Measurements from ENCODE around the gene MRPL36. TPM values are rescaled to one million over a fixed set of nuclear protein-coding genes. Genes with fewer than 3 reads are reported as not detected.

Gene MRPL36
- total and polyA plus RNA-seq, 2 donors (not counting 1 experiment from before 2014, with no cell fraction given), result 47.9 to 54.8 TPM

DNA sequence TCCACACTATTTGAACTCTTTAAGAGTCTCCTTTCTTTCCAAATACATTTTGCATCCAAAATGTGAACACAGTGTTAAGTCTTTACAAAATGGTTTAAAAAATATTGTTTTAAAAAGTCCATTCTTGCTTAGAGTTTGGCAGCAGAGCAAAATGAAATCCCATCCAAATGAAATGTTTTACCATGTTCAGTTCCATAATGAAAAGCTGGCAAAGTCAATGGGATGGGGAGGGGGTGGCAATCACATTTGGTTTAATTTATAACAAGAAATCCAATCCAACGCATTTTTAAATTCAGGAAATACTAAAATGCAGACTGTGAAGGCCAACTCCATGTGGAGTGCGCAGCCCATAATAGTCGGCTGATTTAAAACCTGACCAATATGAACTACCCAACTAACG, 39.4 kb downstream of the MRPL36 start:
- H3K27me3 ChIP-seq (ENCODE audit: control insufficient read depth, insufficient read depth, low read length), result no peaks in the 10 kb centered on the region

DNA sequence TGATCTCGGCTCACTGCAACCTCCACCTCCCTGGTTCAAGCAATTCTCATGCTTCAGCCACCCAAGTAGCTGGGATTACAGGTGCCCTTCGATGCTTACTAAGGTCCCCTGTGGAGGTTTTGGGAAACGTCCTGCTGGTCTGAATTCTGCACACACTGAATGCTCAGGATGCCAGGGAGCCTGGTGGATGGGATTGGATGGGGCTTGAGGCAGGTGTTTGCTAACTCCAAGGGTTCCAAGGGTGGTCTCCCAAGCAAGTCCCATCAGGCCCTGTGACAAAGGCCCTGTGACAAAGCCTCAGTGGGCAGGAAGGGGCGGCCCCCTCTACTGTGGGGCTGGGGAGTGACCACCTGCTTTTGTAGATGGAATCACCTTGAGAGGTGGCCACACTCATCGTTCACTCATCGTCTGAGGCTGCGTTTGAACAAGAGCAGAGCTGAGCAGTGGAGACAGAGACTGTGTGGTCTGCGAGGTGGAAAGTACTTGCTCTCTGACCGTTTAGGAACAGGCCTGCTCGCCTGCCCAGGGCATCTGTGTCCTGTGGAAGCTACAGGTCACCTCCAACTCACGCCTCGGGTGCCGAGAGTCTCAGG, 40.2 kb downstream of the MRPL36 start:
- DNase-seq (ENCODE audit: low read depth in 2 of 2), result no peak
- TF ChIP-seq, protein P1, sequence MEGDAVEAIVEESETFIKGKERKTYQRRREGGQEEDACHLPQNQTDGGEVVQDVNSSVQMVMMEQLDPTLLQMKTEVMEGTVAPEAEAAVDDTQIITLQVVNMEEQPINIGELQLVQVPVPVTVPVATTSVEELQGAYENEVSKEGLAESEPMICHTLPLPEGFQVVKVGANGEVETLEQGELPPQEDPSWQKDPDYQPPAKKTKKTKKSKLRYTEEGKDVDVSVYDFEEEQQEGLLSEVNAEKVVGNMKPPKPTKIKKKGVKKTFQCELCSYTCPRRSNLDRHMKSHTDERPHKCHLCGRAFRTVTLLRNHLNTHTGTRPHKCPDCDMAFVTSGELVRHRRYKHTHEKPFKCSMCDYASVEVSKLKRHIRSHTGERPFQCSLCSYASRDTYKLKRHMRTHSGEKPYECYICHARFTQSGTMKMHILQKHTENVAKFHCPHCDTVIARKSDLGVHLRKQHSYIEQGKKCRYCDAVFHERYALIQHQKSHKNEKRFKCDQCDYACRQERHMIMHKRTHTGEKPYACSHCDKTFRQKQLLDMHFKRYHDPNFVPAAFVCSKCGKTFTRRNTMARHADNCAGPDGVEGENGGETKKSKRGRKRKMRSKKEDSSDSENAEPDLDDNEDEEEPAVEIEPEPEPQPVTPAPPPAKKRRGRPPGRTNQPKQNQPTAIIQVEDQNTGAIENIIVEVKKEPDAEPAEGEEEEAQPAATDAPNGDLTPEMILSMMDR (conservative IDR thresholded peaks at IDR 0.05 in 1 of 2, IDR thresholded peaks at IDR 0.05 in 1 of 2; ENCODE audit: low read depth in 1 of 2, low read length in 2 of 2), result no peak
- no peak for TF ChIP-seq EZH2 (IDR thresholded peaks at IDR 0.05; ENCODE audit: low read length, missing control alignments)

More for the DNA sequence above, 39.4 kb downstream of the MRPL36 start:
- Histone ChIP-seq H2AFZ (ENCODE audit: low read length) (no peak overlapping the region), H3K9me3 (ENCODE audit: control insufficient read depth, insufficient read depth, low read depth, low read length) (no peaks in the 10 kb centered on the region), H4K20me1 (ENCODE audit: control insufficient read depth, extremely low read depth, insufficient read depth, low read length) (no peaks in the 10 kb centered on the region), H3K36me3 (ENCODE audit: control insufficient read depth, insufficient read depth, low read length) (no peaks in the 10 kb centered on the region), H3K27ac (ENCODE audit: insufficient read depth, low read length) (no peak overlapping the region), H3K9ac (ENCODE audit: insufficient read depth, low read length) (no peak overlapping the region), H3K4me2 (ENCODE audit: extremely low read depth, insufficient read depth, low read length) (no peak overlapping the region), H3K79me2 (ENCODE audit: control insufficient read depth, insufficient read depth, low read length) (no peaks in the 10 kb centered on the region), H3K4me1 (ENCODE audit: control insufficient read depth, extremely low read depth, insufficient read depth, low read length) (no peaks in the 10 kb centered on the region), H3K4me3 (replicated peaks in 1 of 4; ENCODE audit: control extremely low read depth in 1 of 4, insufficient read depth in 1 of 4, low read depth in 3 of 4, low read length in 4 of 4) (no peak overlapping the region)
- no peak for DNase-seq (ENCODE audit: low read depth in 2 of 2)
- TF ChIP-seq, protein P1 (conservative IDR thresholded peaks at IDR 0.05 in 1 of 2, IDR thresholded peaks at IDR 0.05 in 1 of 2; ENCODE audit: low read depth in 1 of 2, low read length in 2 of 2), result no peak
- TF ChIP-seq EZH2 (IDR thresholded peaks at IDR 0.05; ENCODE audit: low read length, missing control alignments), result no peak

DNA sequence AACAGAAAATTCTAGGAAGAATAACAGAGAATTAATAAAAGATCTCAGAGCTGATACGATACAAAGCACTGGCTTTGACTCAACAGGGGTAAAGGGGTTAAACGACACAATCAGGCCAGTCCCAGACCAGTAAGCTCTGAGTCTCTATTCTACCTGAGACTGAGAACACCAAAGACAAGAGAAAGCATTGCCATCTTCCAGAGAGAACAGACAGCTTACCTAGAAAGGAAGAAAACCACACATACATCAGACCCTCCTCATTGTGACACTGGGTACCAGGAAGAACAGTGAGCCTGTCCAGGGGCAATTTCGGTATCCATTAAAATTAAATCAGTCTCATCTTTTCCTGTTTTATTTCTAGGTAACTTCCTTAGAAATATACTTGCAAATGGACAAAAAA, 41.1 kb downstream of the MRPL36 start:
- Histone ChIP-seq H3K4me1 (ENCODE audit: control insufficient read depth, extremely low read depth, insufficient read depth, low read length) (no peaks in the 10 kb centered on the region), H3K27ac (ENCODE audit: insufficient read depth, low read length) (no peak overlapping the region), H3K9me3 (ENCODE audit: control insufficient read depth, insufficient read depth, low read depth, low read length) (no peaks in the 10 kb centered on the region), H3K27me3 (ENCODE audit: control insufficient read depth, insufficient read depth, low read length) (no peaks in the 10 kb centered on the region), H3K79me2 (ENCODE audit: control insufficient read depth, insufficient read depth, low read length) (no peaks in the 10 kb centered on the region), H4K20me1 (ENCODE audit: control insufficient read depth, extremely low read depth, insufficient read depth, low read length) (no peaks in the 10 kb centered on the region), H3K4me2 (ENCODE audit: extremely low read depth, insufficient read depth, low read length) (no peak overlapping the region), H3K36me3 (ENCODE audit: control insufficient read depth, insufficient read depth, low read length) (no peaks in the 10 kb centered on the region), H3K4me3 (replicated peaks in 1 of 4; ENCODE audit: control extremely low read depth in 1 of 4, insufficient read depth in 1 of 4, low read depth in 3 of 4, low read length in 4 of 4) (no peak overlapping the region), H3K9ac (ENCODE audit: insufficient read depth, low read length) (no peak overlapping the region), H2AFZ (ENCODE audit: low read length) (no peak overlapping the region)
- no peak for TF ChIP-seq EZH2 (IDR thresholded peaks at IDR 0.05; ENCODE audit: low read length, missing control alignments)
- TF ChIP-seq, protein P1 (conservative IDR thresholded peaks at IDR 0.05 in 1 of 2, IDR thresholded peaks at IDR 0.05 in 1 of 2; ENCODE audit: low read depth in 1 of 2, low read length in 2 of 2), result no peak
- no peak for DNase-seq (ENCODE audit: low read depth in 2 of 2)

More for the DNA sequence above, 40.2 kb downstream of the MRPL36 start:
- Histone ChIP-seq H3K4me1 (ENCODE audit: control insufficient read depth, extremely low read depth, insufficient read depth, low read length) (no peaks in the 10 kb centered on the region), H2AFZ (ENCODE audit: low read length) (no peak overlapping the region), H3K4me3 (replicated peaks in 1 of 4; ENCODE audit: control extremely low read depth in 1 of 4, insufficient read depth in 1 of 4, low read depth in 3 of 4, low read length in 4 of 4) (no peak overlapping the region), H3K9me3 (ENCODE audit: control insufficient read depth, insufficient read depth, low read depth, low read length) (no peaks in the 10 kb centered on the region), H4K20me1 (ENCODE audit: control insufficient read depth, extremely low read depth, insufficient read depth, low read length) (no peaks in the 10 kb centered on the region), H3K36me3 (ENCODE audit: control insufficient read depth, insufficient read depth, low read length) (no peaks in the 10 kb centered on the region), H3K27ac (ENCODE audit: insufficient read depth, low read length) (no peak overlapping the region), H3K9ac (ENCODE audit: insufficient read depth, low read length) (no peak overlapping the region), H3K27me3 (ENCODE audit: control insufficient read depth, insufficient read depth, low read length) (no peaks in the 10 kb centered on the region), H3K4me2 (ENCODE audit: extremely low read depth, insufficient read depth, low read length) (no peak overlapping the region), H3K79me2 (ENCODE audit: control insufficient read depth, insufficient read depth, low read length) (no peaks in the 10 kb centered on the region)
